SK-N-SH treated with all-trans-retinoic acid at 6 μM for 48 hours (cell line): Measurements from ENCODE around the gene XKR8.

ENCODE experiments used
- ARNTL ChIP-seq: fragments of 450-650 bp; formaldehyde crosslinking; IDR thresholded peaks from 2 replicates; pipeline ENCODE4 v1.5.0; 2020; ENCODE audit warnings: low read depth, mild to moderate bottlenecking, moderate library complexity, borderline replicate concordance
- CREB5 ChIP-seq: fragments of 250-450 bp; sonication (Bioruptor Pico); IDR thresholded peaks from 2 replicates; pipeline ENCODE4 v1.5.1; 2020; ENCODE audit warnings: low read depth, mild to moderate bottlenecking, moderate library complexity
- CSDC2 ChIP-seq: fragments of 250-450 bp; sonication (Bioruptor Pico); IDR thresholded peaks from 2 replicates; pipeline ENCODE4 v1.5.0; 2020; ENCODE audit warnings: mild to moderate bottlenecking, moderate library complexity
- ESRRG ChIP-seq: fragments of 250-450 bp; sonication (Bioruptor Pico); IDR thresholded peaks from 2 replicates; pipeline ENCODE4 v1.6.1; 2021; ENCODE audit warnings: mild to moderate bottlenecking
- GLIS3 ChIP-seq: fragments of 250-450 bp; sonication (Bioruptor Pico); IDR thresholded peaks from 2 replicates; pipeline ENCODE4 v1.5.0; 2020; ENCODE audit warnings: mild to moderate bottlenecking, moderate library complexity
- OSR1 ChIP-seq: fragments of 250-450 bp; sonication (Bioruptor Pico); IDR thresholded peaks from 2 replicates; pipeline ENCODE4 v1.8.0; 2022; ENCODE audit warnings: moderate library complexity, mild to moderate bottlenecking, inconsistent platforms
- PATZ1 ChIP-seq: fragments of 250-450 bp; sonication (Bioruptor Pico); IDR thresholded peaks from 2 replicates; pipeline ENCODE4 v1.8.0; 2020; ENCODE audit warnings: mild to moderate bottlenecking, moderate library complexity, borderline replicate concordance
- POU6F1 ChIP-seq: fragments of 250-450 bp; sonication (Bioruptor Pico); IDR thresholded peaks from 2 replicates; pipeline ENCODE4 v1.8.0; 2021; ENCODE audit warnings: low read depth, mild to moderate bottlenecking, moderate library complexity, borderline replicate concordance
- RARB ChIP-seq: fragments of 250-450 bp; sonication (Bioruptor Pico); IDR thresholded peaks from 2 replicates; pipeline ENCODE4 v1.8.0; 2021; ENCODE audit warnings: mild to moderate bottlenecking, moderate library complexity
- TCF4 ChIP-seq: fragments of 250-450 bp; sonication (Bioruptor Pico); IDR thresholded peaks from 2 replicates; pipeline ENCODE4 v1.8.0; 2021; ENCODE audit warnings: mild to moderate bottlenecking, moderate library complexity, borderline replicate concordance
- TOX ChIP-seq: fragments of 250-450 bp; sonication (Bioruptor Pico); IDR thresholded peaks from 2 replicates; pipeline ENCODE4 v1.8.0; 2021; ENCODE audit warnings: mild to moderate bottlenecking, moderate library complexity, borderline replicate concordance
- ZFP3 ChIP-seq: fragments of 250-450 bp; sonication (Bioruptor Pico); IDR thresholded peaks from 2 replicates; pipeline ENCODE4 v1.5.0; 2020; ENCODE audit warnings: mild to moderate bottlenecking, moderate library complexity
- ZNF565 ChIP-seq: fragments of 450-650 bp; formaldehyde crosslinking; conservative IDR thresholded peaks from 2 replicates; pipeline ENCODE4 v1.5.0; 2020; ENCODE audit warnings: low read depth, mild to moderate bottlenecking, moderate library complexity
- ZNF70 ChIP-seq: fragments of 450-650 bp; formaldehyde crosslinking; IDR thresholded peaks from 2 replicates; pipeline ENCODE4 v1.5.0; 2020; ENCODE audit warnings: mild to moderate bottlenecking, moderate library complexity

DNA sequence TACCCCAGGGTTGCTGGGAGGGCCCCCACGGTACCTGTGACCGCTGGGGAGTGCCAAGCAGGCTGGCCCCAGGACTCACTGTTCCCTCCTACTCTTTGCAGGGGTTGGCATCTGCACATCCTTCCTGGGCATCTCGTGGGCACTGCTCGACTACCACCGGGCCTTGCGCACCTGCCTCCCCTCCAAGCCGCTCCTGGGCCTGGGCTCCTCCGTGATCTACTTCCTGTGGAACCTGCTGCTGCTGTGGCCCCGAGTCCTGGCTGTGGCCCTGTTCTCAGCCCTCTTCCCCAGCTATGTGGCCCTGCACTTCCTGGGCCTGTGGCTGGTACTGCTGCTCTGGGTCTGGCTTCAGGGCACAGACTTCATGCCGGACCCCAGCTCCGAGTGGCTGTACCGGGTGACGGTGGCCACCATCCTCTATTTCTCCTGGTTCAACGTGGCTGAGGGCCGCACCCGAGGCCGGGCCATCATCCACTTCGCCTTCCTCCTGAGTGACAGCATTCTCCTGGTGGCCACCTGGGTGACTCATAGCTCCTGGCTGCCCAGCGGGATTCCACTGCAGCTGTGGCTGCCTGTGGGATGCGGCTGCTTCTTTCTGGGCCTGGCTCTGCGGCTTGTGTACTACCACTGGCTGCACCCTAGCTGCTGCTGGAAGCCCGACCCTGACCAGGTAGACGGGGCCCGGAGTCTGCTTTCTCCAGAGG, 6.8 kb downstream of the XKR8 start:
- TF ChIP-seq ZNF70: no peak
- TF ChIP-seq RARB: no peak
- TF ChIP-seq ESRRG (CRISPR knock-in tag): no peak
- TF ChIP-seq PATZ1 (CRISPR knock-in tag): no peak
- no peak for TF ChIP-seq ARNTL (CRISPR knock-in tag)
- TF ChIP-seq GLIS3: no peak
- TF ChIP-seq TOX (CRISPR knock-in tag): no peak
- TF ChIP-seq TCF4 (CRISPR knock-in tag): no peak
- TF ChIP-seq OSR1 (CRISPR knock-in tag): no peak
- no peak for TF ChIP-seq CSDC2 (CRISPR knock-in tag)
- no peak for TF ChIP-seq CREB5 (CRISPR knock-in tag)
- TF ChIP-seq POU6F1 (CRISPR knock-in tag): no peak
- no peak for TF ChIP-seq ZFP3 (CRISPR knock-in tag)
- TF ChIP-seq ZNF565: no peak
